HepG2 (cell line): ENCODE measurements around the gene CD24. TPM values are rescaled to one million over a fixed set of nuclear protein-coding genes. Genes with fewer than 3 reads are reported as not detected.

ENCODE experiments used
- ATAC-seq: fragments of 200-7000 bp; cut with Tn5 transposase; 3 replicates; pipeline ENCODE4 v1.9.1; 2020; ENCODE audit warnings: mild to moderate bottlenecking, moderate library complexity
- BruUV-seq: library from RNA; stranded (reverse); fragments of 400-500 nt; replicated peaks from 2 replicates; lab custom pipeline; 2021; lab: Mats Ljungman, UMichigan
- CTCF ChIA-PET: fragments of 300-600 bp; formaldehyde crosslinking; extraction: SDS; loops from one replicate; lab custom pipeline; 2021; ENCODE audit warnings: low total read pairs, inconsistent platforms, low intra/inter-chr PET ratio; lab: Yijun Ruan, JAX
- POLR2A ChIA-PET: fragments of 350-600 bp; sonication (Branson Sonifier 250); formaldehyde crosslinking; loops from one replicate; lab custom pipeline; 2020; ENCODE audit warnings: antibody characterized with exemption, inconsistent platforms; lab: Yijun Ruan, JAX
- DNase-seq: peaks from one replicate; pipeline ENCODE4 v3.0.0-alpha.2; 2015; ENCODE audit warnings: low spot score
- FAIRE-seq: peaks from 3 replicates; lab custom pipeline; 2011; peaks lifted over from hg19 to GRCh38; lab: Jason Lieb, UNC
- H2AFZ ChIP-seq: one replicate; pipeline ENCODE4 v1.6.1; 2011; ENCODE audit warnings: low read length, inconsistent platforms
- H3K27ac ChIP-seq: fragments of 300-600 bp; 3 replicates; pipeline ENCODE4 v1.8.0; 2011; ENCODE audit warnings: mixed run types, mild to moderate bottlenecking, mixed read lengths, low read length, inconsistent platforms; ENCODE audit not compliant: insufficient read depth; ENCODE audit errors: extremely low read length
- H3K27me3 ChIP-seq, 2 experiments: fragments of 200-600 bp in 1 of 2; 2 replicates in 1 of 2; 3 replicates in 1 of 2; pipeline versions ENCODE4 v1.6.0 to v1.8.0; 2011; ENCODE audit warnings: low read length in 2 of 2, mild to moderate bottlenecking in 2 of 2, moderate library complexity in 2 of 2, inconsistent platforms in 1 of 2; ENCODE audit not compliant: insufficient read depth in 2 of 2, control insufficient read depth in 1 of 2
- H3K36me3 ChIP-seq, 2 experiments: fragments of 200-600 bp in 1 of 2; replicated peaks in 1 of 2; 2 replicates in 1 of 2; 3 replicates in 1 of 2; pipeline versions ENCODE4 v1.5.1 to v1.8.0; 2011; ENCODE audit warnings: low read length in 2 of 2, inconsistent platforms in 1 of 2; ENCODE audit not compliant: insufficient read depth in 2 of 2, control insufficient read depth in 1 of 2
- H3K4me1 ChIP-seq: 2 replicates; pipeline ENCODE4 v1.5.1; 2012; ENCODE audit warnings: low read length, inconsistent platforms; ENCODE audit not compliant: insufficient read depth
- H3K4me2 ChIP-seq: 2 replicates; pipeline ENCODE4 v1.6.0; 2011; ENCODE audit warnings: low read depth, low read length, inconsistent platforms
- H3K4me3 ChIP-seq, 3 experiments: fragments of 200-600 bp in 1 of 3; sonication (generic), shearing (Covaris generic) in 1 of 3; replicated peaks in 1 of 3; 2 replicates each; pipeline ENCODE4 v1.5.1; 2011 to 2016; ENCODE audit warnings: low read length in 3 of 3, inconsistent platforms in 2 of 3, low read depth in 2 of 3, mild to moderate bottlenecking in 2 of 3, control low read depth in 1 of 3, mixed read lengths in 1 of 3; ENCODE audit not compliant: insufficient read depth in 1 of 3
- H3K79me2 ChIP-seq: one replicate; pipeline ENCODE4 v1.6.1; 2011; ENCODE audit warnings: low read length, inconsistent platforms; ENCODE audit not compliant: insufficient read depth
- H3K9ac ChIP-seq: 2 replicates; pipeline ENCODE4 v1.6.0; 2011; ENCODE audit warnings: mild to moderate bottlenecking, low read depth, low read length, inconsistent platforms; ENCODE audit not compliant: insufficient read depth
- H3K9me3 ChIP-seq: 2 replicates; pipeline ENCODE4 v1.5.1; 2012; ENCODE audit warnings: mild to moderate bottlenecking, low read length
- H4K20me1 ChIP-seq: 2 replicates; pipeline ENCODE4 v1.6.0; 2011; ENCODE audit warnings: inconsistent platforms, mild to moderate bottlenecking, low read length, moderate library complexity; ENCODE audit not compliant: insufficient read depth
- ATF7 ChIP-seq, 2 experiments: fragments of 450-650 bp in 1 of 2; sonication (generic) in 1 of 2; formaldehyde crosslinking in 1 of 2; IDR thresholded peaks; 2 replicates each; pipeline versions ENCODE4 v1.4.0 to v1.6.1; 2016 to 2020; ENCODE audit warnings: antibody characterized with exemption in 1 of 2, mild to moderate bottlenecking in 1 of 2, missing genetic modification reagents in 1 of 2
- CREB1 ChIP-seq, 2 experiments: fragments of 450-650 bp in 1 of 2; IDR thresholded peaks; 2 replicates each; pipeline ENCODE4 v1.6.1; 2016 to 2017; ENCODE audit warnings: control low read depth in 1 of 2, mild to moderate bottlenecking in 1 of 2, missing compliant biosample characterization in 1 of 2, missing genetic modification characterization in 1 of 2
- DMAP1 ChIP-seq: IDR thresholded peaks from 2 replicates; pipeline ENCODE4 v1.6.1; 2016
- FOXM1 ChIP-seq: sonication (generic); formaldehyde crosslinking; IDR thresholded peaks from 2 replicates; pipeline ENCODE4 v1.5.0; 2020; ENCODE audit warnings: missing genetic modification reagents
- HIVEP1 ChIP-seq: sonication (generic); formaldehyde crosslinking; IDR thresholded peaks from 2 replicates; pipeline ENCODE4 v1.4.0; 2020; ENCODE audit warnings: mild to moderate bottlenecking, missing genetic modification reagents
- NBN ChIP-seq: fragments of 450-650 bp; conservative IDR thresholded peaks from 2 replicates; pipeline ENCODE4 v1.6.1; 2017
- NR0B2 ChIP-seq: sonication (generic); formaldehyde crosslinking; IDR thresholded peaks from 2 replicates; pipeline ENCODE4 v1.4.0; 2020; ENCODE audit warnings: mild to moderate bottlenecking, missing genetic modification reagents
- PCBP2 ChIP-seq: fragments of 200-400 bp; formaldehyde crosslinking; optimal IDR thresholded peaks from 2 replicates; pipeline ENCODE3; 2018; ENCODE audit warnings: low read length, low read depth; ENCODE audit not compliant: poor library complexity, severe bottlenecking
- RORA ChIP-seq: sonication (generic); formaldehyde crosslinking; IDR thresholded peaks from 2 replicates; pipeline ENCODE4 v1.5.0; 2020; ENCODE audit warnings: mild to moderate bottlenecking, missing genetic modification reagents, moderate library complexity
- SRY ChIP-seq: sonication (generic); formaldehyde crosslinking; IDR thresholded peaks from 2 replicates; pipeline ENCODE4 v1.8.0; 2022; ENCODE audit warnings: mild to moderate bottlenecking, missing genetic modification reagents
- ZBTB38 ChIP-seq: sonication (generic); formaldehyde crosslinking; IDR thresholded peaks from 2 replicates; pipeline ENCODE4 v1.5.1; 2020; ENCODE audit warnings: mild to moderate bottlenecking, missing genetic modification reagents
- ZNF224 ChIP-seq: sonication (generic); formaldehyde crosslinking; IDR thresholded peaks from 2 replicates; pipeline ENCODE4 v1.5.0; 2020; ENCODE audit warnings: mild to moderate bottlenecking, missing genetic modification reagents
- ZNF264 ChIP-seq: sonication (generic); formaldehyde crosslinking; IDR thresholded peaks from 2 replicates; pipeline ENCODE4 v1.4.0; 2020; ENCODE audit warnings: missing genetic modification reagents
- ZNF333 ChIP-seq: sonication (generic); formaldehyde crosslinking; IDR thresholded peaks from 2 replicates; pipeline ENCODE4 v1.4.0; 2020; ENCODE audit warnings: mild to moderate bottlenecking, missing genetic modification reagents, borderline replicate concordance
- ZNF343 ChIP-seq: sonication (generic); formaldehyde crosslinking; IDR thresholded peaks from 2 replicates; pipeline ENCODE4 v1.4.0; 2020; ENCODE audit warnings: mild to moderate bottlenecking, missing genetic modification reagents
- ZNF570 ChIP-seq: sonication (generic); formaldehyde crosslinking; IDR thresholded peaks from 2 replicates; pipeline ENCODE4 v1.4.0; 2020; ENCODE audit warnings: mild to moderate bottlenecking, missing genetic modification reagents, borderline replicate concordance
- ZSCAN5A ChIP-seq: sonication (generic); formaldehyde crosslinking; IDR thresholded peaks from 2 replicates; pipeline ENCODE4 v1.8.0; 2022; ENCODE audit warnings: mild to moderate bottlenecking, missing genetic modification reagents, borderline replicate concordance
- WGBS: methylation state at CpG from one replicate; pipeline ENCODE4 v1.1.6; 2017; ENCODE audit warnings: low lambda C conversion rate; 5-methylcytosine and 5-hydroxymethylcytosine counted together
- in situ Hi-C: cut with HindIII; loops from 2 replicates; pipeline ENCODE4 v1.10.0; 2017; ENCODE audit warnings: low pct_unique_long_range_greater_than_20kb; ENCODE audit not compliant: extremely low pct_ligation_motif_present
- intact Hi-C: fragments of 100-400 bp; cut with micrococcal nuclease; formaldehyde crosslinking; loops from one replicate; pipeline ENCODE4 v1.10.0; 2022; ENCODE audit not compliant: unreplicated experiment
- polyA plus RNA-seq, 8 experiments: library from polyadenylated mRNA; depleted of rRNA in 3 of 8; stranded (reverse) in 7 of 8; unstranded in 1 of 8; fragments of >200 nt; fragmentation: Illumina TruSeq in 4 of 8; extraction: Trizol in 4 of 8; gene quantifications; 2 replicates each; pipeline versions ENCODE4 v1.2.1 to v1.2.3, GENCODE V29; 2011 to 2016; ENCODE audit warnings: low read depth in 4 of 8, missing spikeins in 1 of 8, mixed read lengths in 1 of 8; ENCODE audit not compliant: insufficient read depth in 1 of 8
- total RNA-seq, 5 experiments: library from RNA; depleted of rRNA; stranded (reverse); fragments of >200 nt; fragmentation: Illumina TruSeq; extraction: Trizol; gene quantifications; 2 replicates each; pipeline ENCODE4 v1.2.3, GENCODE V29; 2016; ENCODE audit warnings: low read depth in 1 of 5

CD24 gene
- total and polyA plus RNA-seq, 2 of the 13 experiments (the other 11 are each of a cell fraction or from before 2014, with no cell fraction given) = 11.3 to 30.5 TPM

- no peak overlapping the region for H3K9ac ChIP-seq
- no peak overlapping the region for H3K4me2 ChIP-seq
- CTCF ChIA-PET = no interaction called here
- no peak for ATAC-seq
- no peak overlapping the region for H3K27ac ChIP-seq
- H3K4me3 ChIP-seq = no peak overlapping the region
- H3K4me1 ChIP-seq = no peaks in the 10 kb centered on the region
- no peak for FAIRE-seq
- DNase-seq = no peak
- BruUV-seq = no TSS peak
- WGBS = 47% methylated on average over 3 of the region's 3 CpGs
- no peaks in the 10 kb centered on the region for H3K36me3 ChIP-seq
- no peaks in the 10 kb centered on the region for H3K79me2 ChIP-seq
- H3K27me3 ChIP-seq = no peaks in the 10 kb centered on the region
- intact Hi-C loops = no loop called here
- no peaks in the 10 kb centered on the region for H3K9me3 ChIP-seq
- H2AFZ ChIP-seq = no peak overlapping the region
- POLR2A ChIA-PET = no interaction called here
- in situ Hi-C loops = loop anchor here (10.0 to 25.0 kb wide), 2 partner anchors 544 to 651 kb away; partner anchors contain the start of gene ATG5
- TF ChIP-seq ZNF264 = no peak
- H4K20me1 ChIP-seq = no peaks in the 10 kb centered on the region
Observed at GRCh38 chr6:106988664-106989063, 14.1 kb upstream of the CD24 start.

GRCh38 chr6:106981926-106982325 is 7.4 kb upstream of the CD24 start:
- H3K27me3 ChIP-seq = no peaks in the 10 kb centered on the region; a peak in 1 of 5 replicates
- 53% methylated on average over 4 of the region's 4 CpGs for WGBS
- POLR2A ChIA-PET = no interaction called here
- H2AFZ ChIP-seq = no peak overlapping the region
- no peaks in the 10 kb centered on the region for H3K79me2 ChIP-seq
- FAIRE-seq = no peak
- intact Hi-C loops (no loop called here), in situ Hi-C loops (loop anchor here (10.0 to 25.0 kb wide), 2 partner anchors 537 to 645 kb away; partner anchors contain the start of gene ATG5)
- no peak overlapping the region for H3K4me2 ChIP-seq
- H3K27ac ChIP-seq = no peak overlapping the region
- no peaks in the 10 kb centered on the region for H3K9me3 ChIP-seq
- CTCF ChIA-PET = no interaction called here
- no peak overlapping the region for H3K9ac ChIP-seq
- H3K36me3 ChIP-seq = no peaks in the 10 kb centered on the region
- no TSS peak for BruUV-seq
- no peak overlapping the region for H3K4me3 ChIP-seq
- DNase-seq = no peak
- no peak for ATAC-seq
- no peaks in the 10 kb centered on the region for H4K20me1 ChIP-seq
- H3K4me1 ChIP-seq = no peaks in the 10 kb centered on the region
- no peak for TF ChIP-seq HIVEP1 (CRISPR knock-in tag)
- TF ChIP-seq ZBTB38 (CRISPR knock-in tag) = no peak
- no peak for TF ChIP-seq ATF7 (IDR thresholded peaks at IDR 0.05)
- no peak for TF ChIP-seq ATF7 (CRISPR knock-in tag; IDR thresholded peaks at IDR 0.05)
- TF ChIP-seq ZNF343 (CRISPR knock-in tag) = no peak
- no peak for TF ChIP-seq PCBP2
- TF ChIP-seq DMAP1 (CRISPR knock-in tag) = no peak
- TF ChIP-seq ZNF224 = no peak
- no peak for TF ChIP-seq FOXM1 (CRISPR knock-in tag)
- TF ChIP-seq RORA (CRISPR knock-in tag) = no peak
- TF ChIP-seq ZNF570 (CRISPR knock-in tag) = no peak
- TF ChIP-seq ZNF333 = no peak
- no peak for TF ChIP-seq SRY (CRISPR knock-in tag)
- no peak for TF ChIP-seq NR0B2 (CRISPR knock-in tag)
- TF ChIP-seq NBN = no peak
- TF ChIP-seq ZSCAN5A = no peak
- TF ChIP-seq CREB1 (IDR thresholded peaks at IDR 0.05) = no peak
- TF ChIP-seq CREB1 (CRISPR knock-in tag; IDR thresholded peaks at IDR 0.05) = no peak
